HepG2 (cell line): ENCODE measurements around the gene MC2R.

ENCODE experiments used
- CREB1 ChIP-seq, 2 experiments: fragments of 450-650 bp in 1 of 2; IDR thresholded peaks; 2 replicates each; pipeline ENCODE4 v1.6.1; 2016 to 2017; ENCODE audit warnings: control low read depth in 1 of 2, mild to moderate bottlenecking in 1 of 2, missing compliant biosample characterization in 1 of 2, missing genetic modification characterization in 1 of 2
- CTCF ChIP-seq: sonication (generic); formaldehyde crosslinking; IDR thresholded peaks from 2 replicates; pipeline ENCODE4 v1.5.0; 2020; ENCODE audit warnings: mild to moderate bottlenecking, missing genetic modification reagents, moderate library complexity
- EP300 ChIP-seq, 3 experiments: sonication (generic) in 1 of 3; formaldehyde crosslinking in 1 of 3; IDR thresholded peaks; 2 replicates each; pipeline versions ENCODE4 v1.5.1 to v1.6.1; 2011 to 2020; ENCODE audit warnings: low read depth in 2 of 3, low read length in 2 of 3, borderline replicate concordance in 1 of 3, improper control_type of control experiment in 1 of 3, mild to moderate bottlenecking in 1 of 3, missing genetic modification reagents in 1 of 3, moderate library complexity in 1 of 3
- FOXM1 ChIP-seq: sonication (generic); formaldehyde crosslinking; IDR thresholded peaks from 2 replicates; pipeline ENCODE4 v1.5.0; 2020; ENCODE audit warnings: missing genetic modification reagents
- GTF2F1 ChIP-seq: fragments of 150-350 bp; IDR thresholded peaks from 2 replicates; pipeline ENCODE4 v1.6.1; 2014; ENCODE audit warnings: low read length
- HINFP ChIP-seq: sonication (generic); formaldehyde crosslinking; IDR thresholded peaks from 2 replicates; pipeline ENCODE4 v1.4.0; 2020; ENCODE audit warnings: low read depth, mild to moderate bottlenecking, missing genetic modification reagents
- MYNN ChIP-seq: sonication (generic); formaldehyde crosslinking; IDR thresholded peaks from 2 replicates; pipeline ENCODE4 v1.4.0; 2020; ENCODE audit warnings: mild to moderate bottlenecking, low read depth, missing genetic modification reagents
- NFKBIZ ChIP-seq: IDR thresholded peaks from 2 replicates; pipeline ENCODE4 v1.6.1; 2018; ENCODE audit warnings: missing genetic modification reagents, missing compliant biosample characterization
- POLR2A ChIP-seq, 2 experiments: IDR thresholded peaks; 2 replicates each; pipeline ENCODE4 v1.6.1; 2011; ENCODE audit warnings: low read depth in 2 of 2, low read length in 2 of 2, mild to moderate bottlenecking in 1 of 2, moderate library complexity in 1 of 2; ENCODE audit not compliant: insufficient read depth in 1 of 2
- RFXAP ChIP-seq: sonication (generic); formaldehyde crosslinking; IDR thresholded peaks from 2 replicates; pipeline ENCODE4 v1.4.0; 2020; ENCODE audit warnings: missing genetic modification reagents, borderline replicate concordance
- ZBTB1 ChIP-seq: sonication (generic); formaldehyde crosslinking; IDR thresholded peaks from 2 replicates; pipeline ENCODE4 v1.4.0; 2020; ENCODE audit warnings: missing genetic modification reagents, borderline replicate concordance
- TF ChIP-seq, protein P1 (sequence below): sonication (generic); formaldehyde crosslinking; IDR thresholded peaks from 2 replicates; pipeline ENCODE4 v1.5.0; 2020; ENCODE audit warnings: missing genetic modification reagents
- TF ChIP-seq, protein P2 (sequence below): sonication (generic); formaldehyde crosslinking; IDR thresholded peaks from 2 replicates; pipeline ENCODE4 v1.4.0; 2020; ENCODE audit warnings: mild to moderate bottlenecking, missing genetic modification reagents

GRCh38 chr18:13934676-13935075 is 19.3 kb upstream of the MC2R start:
- no peak for TF ChIP-seq CREB1 (IDR thresholded peaks at IDR 0.05)
- no peak for TF ChIP-seq CREB1 (CRISPR knock-in tag; IDR thresholded peaks at IDR 0.05)
- TF ChIP-seq MYNN (CRISPR knock-in tag): no peak
- TF ChIP-seq CTCF (CRISPR knock-in tag): no peak
- TF ChIP-seq, protein P1, sequence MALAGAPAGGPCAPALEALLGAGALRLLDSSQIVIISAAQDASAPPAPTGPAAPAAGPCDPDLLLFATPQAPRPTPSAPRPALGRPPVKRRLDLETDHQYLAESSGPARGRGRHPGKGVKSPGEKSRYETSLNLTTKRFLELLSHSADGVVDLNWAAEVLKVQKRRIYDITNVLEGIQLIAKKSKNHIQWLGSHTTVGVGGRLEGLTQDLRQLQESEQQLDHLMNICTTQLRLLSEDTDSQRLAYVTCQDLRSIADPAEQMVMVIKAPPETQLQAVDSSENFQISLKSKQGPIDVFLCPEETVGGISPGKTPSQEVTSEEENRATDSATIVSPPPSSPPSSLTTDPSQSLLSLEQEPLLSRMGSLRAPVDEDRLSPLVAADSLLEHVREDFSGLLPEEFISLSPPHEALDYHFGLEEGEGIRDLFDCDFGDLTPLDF (CRISPR knock-in tag): no peak
- no peak for TF ChIP-seq RFXAP (CRISPR knock-in tag)
- no peak for TF ChIP-seq EP300 (IDR thresholded peaks at IDR 0.05; ENCODE audit: low read depth in 2 of 2, low read length in 2 of 2)
- no peak for TF ChIP-seq EP300 (CRISPR knock-in tag; IDR thresholded peaks at IDR 0.05; ENCODE audit: borderline replicate concordance)
- no peak for TF ChIP-seq FOXM1 (CRISPR knock-in tag)
- TF ChIP-seq NFKBIZ (CRISPR knock-in tag): no peak
- TF ChIP-seq, protein P2, sequence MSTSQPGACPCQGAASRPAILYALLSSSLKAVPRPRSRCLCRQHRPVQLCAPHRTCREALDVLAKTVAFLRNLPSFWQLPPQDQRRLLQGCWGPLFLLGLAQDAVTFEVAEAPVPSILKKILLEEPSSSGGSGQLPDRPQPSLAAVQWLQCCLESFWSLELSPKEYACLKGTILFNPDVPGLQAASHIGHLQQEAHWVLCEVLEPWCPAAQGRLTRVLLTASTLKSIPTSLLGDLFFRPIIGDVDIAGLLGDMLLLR (CRISPR knock-in tag): no peak
- TF ChIP-seq HINFP (CRISPR knock-in tag): no peak
- TF ChIP-seq POLR2A (IDR thresholded peaks at IDR 0.05; ENCODE audit: insufficient read depth in 1 of 2, low read depth in 2 of 2, low read length in 2 of 2): no peak
- no peak for TF ChIP-seq GTF2F1
- TF ChIP-seq ZBTB1 (CRISPR knock-in tag): no peak
